Activated CD4-positive, alpha-beta T cell treated with anti-CD3 and anti-CD28 coated beads, Interleukin-2, Interleukin-6, amounts not matched to agents 100 ng/mL and 50 ng/mL, durations not matched to agents 16 hours and 8 hours (primary cell): ENCODE results near the gene FTSJ3.
"Not testable (repeated sequence)": the region's sequence is repeated elsewhere in the genome, so short reads cannot be mapped to it uniquely, and the experiment has no call there.

Source experiments
- DNase-seq: peaks from one replicate; pipeline ENCODE4 v3.0.0-alpha.2; 2020

FTSJ3 gene

DNA sequence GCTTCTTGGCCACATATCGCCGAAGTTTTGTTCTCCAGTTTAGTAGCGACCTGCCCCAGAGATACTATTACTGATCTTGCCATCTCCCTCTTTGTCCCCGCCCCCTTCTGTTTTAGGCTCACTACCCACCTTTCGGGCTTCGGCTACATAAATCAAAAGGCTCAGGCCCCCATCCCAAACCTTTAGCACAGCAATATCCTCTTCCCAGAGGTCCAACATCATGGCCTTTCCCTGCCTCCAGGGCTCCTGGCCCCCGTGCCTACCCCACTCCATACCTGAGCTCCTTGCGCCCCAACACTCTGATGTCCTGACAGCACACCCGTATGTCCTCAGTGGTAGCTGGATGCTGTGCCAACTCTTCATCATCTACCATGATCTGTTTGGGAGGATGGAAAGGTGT is 3.1 kb downstream of the FTSJ3 start:
- DNase-seq = no peak

DNA sequence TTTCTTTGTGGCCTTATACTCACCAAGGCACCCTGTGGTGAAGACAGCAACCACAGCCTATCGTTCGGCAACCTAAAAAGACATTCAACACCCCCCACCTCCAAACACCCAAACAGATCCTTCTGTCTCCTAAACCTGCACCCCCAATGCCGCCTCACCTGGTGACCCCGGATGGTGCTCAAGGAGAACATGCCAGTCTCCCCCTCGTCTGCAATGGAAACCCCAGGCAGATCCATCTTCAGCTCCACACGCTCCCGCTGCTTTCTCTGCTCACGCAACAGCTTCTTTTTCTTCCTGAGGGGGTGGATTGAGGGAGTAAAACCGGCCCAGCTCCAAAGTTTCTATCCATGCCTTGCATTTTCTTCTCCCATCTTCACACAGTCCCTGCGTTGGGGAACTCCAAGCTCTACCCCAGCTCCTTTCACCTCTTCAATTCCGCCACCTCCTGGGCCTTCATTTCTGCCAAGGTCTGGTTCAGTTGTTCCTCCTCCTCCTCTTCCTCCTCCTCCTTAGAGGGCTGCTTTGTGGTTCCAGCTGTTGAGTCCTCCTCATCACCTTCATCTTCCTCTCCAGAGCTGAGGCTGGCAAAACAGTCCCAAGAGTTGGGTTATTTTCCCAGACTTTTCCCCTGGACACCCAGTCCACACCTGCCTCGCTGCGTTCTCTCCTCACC is 3.7 kb downstream of the FTSJ3 start:
- no peak for DNase-seq

DNA sequence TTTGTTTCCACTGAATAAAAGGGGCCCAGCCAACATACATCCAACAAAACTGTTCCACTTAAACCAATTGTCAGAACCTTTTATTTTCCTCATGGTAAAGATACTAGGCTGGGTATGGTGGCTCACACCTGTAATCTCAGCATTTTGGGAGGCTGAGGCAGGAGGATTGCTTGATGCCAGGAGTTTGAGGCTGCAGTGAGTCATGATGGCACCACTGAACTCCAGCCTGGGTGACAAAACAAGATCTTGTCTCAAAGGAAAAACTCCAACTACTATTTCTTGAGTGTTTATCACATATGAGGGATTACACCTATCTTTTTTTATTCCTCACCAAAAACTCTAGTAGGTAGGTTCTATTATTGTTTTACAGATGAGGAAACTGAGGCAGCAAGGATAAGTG is 4.9 kb downstream of the FTSJ3 start:
- no peak for DNase-seq

DNA sequence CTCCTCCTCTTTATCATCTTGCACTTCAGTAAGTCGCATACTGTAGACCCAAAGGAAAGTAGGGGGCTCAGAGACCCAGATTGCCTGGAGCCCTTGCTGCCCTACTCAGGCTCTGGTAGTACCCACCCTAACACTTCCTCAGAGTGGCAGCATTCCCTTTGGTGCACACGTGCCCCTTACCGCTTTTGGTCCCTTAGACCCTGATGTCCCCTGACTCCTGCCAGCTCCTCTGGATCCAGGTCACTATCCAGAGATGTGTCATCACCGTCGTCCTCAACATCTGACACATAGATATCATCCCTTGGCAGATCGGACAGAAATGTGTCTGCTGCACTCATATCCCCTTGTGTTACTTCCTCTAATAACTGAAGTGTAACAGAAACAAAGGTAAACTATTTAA is 5.7 kb downstream of the FTSJ3 start:
- no peak for DNase-seq

DNA sequence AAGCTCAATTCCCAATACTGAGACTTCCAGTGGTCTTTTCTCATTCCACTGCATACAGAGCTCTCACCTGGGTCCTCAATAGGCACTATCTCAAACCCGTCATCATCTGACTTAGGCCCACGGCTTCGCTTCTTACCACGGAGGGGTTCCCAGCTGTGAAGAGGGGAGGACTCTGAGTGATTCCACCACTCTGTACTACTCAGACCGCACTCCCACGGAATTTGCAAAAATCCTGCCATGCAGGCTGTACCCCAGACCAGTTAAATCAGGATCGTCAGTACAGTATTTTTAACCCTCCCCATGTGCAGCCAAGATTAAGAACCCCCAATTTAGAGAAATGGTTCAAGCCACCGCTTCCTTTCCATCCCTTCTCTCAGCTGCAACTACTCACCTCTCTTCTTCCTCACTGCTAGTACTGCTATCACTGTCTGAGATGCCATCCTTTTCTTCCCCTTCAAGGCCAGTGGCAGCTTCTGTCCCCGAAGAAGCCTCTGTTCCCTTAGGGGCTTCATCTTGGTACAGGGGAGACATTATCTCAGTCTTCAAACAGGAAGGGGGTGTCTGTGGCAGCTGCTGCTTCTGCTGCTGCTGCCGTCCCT is 6.4 kb downstream of the FTSJ3 start:
- DNase-seq = no peak

DNA sequence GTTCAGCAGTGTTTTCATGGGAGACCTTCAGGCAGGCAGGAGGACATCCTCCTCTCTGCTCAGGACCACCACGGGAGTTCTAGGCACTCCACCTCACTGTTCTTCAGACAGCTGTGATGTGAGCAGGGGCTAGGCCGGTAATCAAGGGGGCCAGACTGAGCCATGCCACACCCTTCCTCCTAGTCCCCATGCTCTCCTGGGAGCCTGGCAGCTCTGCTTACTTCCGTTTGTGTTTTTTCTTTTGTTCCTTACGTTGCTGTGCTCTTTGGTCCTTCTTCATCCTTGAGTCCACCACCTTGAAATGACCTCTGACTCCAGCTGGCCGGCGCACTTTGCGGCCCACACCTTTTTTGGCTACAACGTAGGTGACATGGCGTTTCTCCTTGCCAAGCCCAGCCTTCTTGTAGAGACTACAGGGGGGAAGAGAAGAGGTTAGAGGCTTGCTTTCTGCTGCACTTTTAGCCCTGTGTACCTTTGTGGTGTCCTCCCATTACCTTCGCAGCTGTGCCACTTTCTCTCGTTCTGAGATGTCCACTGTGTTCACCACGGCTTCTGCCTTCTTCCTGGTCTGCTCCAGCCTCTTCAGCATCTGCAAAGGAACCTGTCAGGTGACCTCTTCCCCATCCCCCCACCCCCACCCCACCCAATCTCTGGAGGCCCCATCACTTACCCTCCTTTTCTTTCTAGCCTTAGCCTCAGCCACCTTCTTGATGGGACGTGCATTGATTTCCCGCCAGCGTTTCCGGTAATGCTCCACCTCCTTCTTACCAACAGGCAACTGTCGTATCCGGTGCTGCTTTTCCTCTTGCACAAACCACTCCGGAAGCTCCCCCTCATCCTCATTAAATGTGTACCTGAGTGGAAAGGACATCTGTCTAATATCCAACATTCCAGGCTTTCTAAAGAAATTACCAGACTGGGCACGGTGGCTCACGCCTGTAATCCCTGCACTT is 7.6 kb downstream of the FTSJ3 start:
- no peak for DNase-seq

DNA sequence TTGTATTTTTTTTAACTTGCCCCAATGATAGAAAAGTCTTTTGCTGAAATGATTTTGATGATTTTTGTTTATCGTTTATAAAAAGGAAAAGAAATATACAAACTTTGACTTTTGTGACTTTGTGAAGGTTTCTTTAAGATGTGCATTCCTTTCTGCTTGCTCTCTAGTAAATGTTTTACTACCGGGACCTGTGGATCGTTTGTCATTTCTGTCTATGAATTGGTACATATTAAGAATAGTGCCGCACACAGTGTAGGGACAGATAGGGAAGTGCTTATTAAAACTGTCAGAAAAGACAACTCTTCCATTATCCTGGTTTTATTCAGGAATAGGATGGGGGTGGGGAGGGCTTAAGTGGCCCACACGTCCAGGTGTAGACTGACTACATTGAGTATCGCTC is 8.3 kb downstream of the FTSJ3 start:
- DNase-seq = no peak

DNA sequence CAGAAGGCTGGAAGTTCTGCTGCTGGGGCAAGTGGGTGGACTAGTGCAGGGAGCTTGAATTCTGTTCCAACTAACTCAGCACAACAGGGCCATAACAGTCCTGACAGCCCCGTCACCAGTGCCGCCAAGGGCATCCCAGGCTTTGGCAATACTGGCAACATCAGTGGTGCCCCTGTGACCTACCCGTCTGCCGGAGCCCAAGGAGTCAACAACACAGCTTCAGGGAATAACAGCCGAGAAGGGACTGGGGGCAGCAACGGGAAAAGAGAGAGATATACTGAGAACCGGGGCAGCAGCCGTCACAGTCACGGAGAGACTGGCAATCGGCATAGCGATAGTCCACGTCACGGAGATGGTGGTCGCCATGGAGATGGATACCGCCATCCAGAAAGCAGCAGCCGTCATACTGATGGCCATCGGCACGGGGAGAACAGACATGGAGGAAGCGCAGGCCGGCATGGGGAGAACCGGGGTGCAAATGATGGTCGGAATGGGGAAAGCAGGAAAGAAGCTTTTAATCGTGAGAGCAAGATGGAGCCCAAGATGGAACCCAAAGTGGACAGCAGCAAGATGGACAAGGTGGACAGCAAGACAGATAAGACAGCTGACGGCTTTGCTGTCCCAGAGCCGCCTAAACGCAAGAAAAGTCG is 9.6 kb downstream of the FTSJ3 start:
- no peak for DNase-seq

DNA sequence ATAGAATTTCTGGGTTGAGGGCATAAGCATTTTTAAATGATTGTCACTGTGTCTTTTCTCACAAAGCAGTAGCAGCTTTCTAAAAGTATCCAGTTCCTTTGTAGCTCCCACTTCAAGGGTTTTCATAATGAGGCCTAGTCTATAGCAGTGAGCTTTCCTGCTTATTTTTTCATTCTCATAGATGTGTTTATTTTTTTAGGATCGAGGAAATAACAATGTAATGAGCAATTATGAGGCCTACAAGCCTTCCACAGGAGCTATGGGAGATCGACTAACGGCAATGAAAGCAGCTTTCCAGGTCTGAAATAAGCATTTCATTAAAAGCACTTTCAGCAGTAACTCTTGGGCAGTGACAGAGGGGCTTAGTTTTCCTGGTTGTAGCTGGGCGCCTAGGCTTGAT is 10.8 kb downstream of the FTSJ3 start:
- no peak for DNase-seq

DNA sequence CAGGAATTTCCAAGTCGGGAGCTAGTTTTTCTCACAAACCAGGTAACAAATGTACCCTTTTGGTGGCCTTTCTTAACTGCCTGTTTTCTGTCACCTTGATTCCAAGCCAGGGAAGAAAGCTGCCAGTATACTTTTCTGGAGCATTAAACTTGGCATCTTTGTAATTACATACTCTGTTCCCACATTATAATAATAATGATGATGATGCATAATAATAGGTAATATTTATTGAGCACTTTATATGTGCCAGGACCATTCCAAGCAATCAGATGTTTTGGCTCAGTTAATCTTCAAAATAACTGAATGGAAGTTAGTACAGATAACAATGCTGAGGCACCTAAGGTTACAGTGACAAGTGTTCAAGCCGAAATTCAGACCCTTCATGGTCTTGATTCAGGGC is 11.3 kb downstream of the FTSJ3 start:
- no peak for DNase-seq

DNA sequence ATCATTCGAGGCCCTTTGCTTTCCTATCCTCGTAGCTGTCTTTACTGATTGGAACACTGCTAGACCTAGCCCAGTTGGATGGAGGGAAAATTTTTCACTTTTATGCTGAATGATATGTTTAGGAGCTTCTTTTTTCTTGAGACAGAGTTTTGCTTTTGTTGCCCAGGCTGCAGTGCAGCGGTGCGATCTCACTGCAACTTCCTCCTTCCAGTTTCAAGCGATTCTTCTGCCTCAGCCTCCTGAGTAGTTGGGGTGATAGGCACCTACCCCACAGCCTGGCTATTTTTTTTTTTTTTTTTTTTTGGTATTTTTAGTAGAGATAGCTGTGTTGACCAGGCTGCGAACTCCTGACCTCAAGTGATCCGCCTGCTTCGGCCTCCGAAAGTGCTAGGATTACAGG is 17.5 kb downstream of the FTSJ3 start:
- DNase-seq = no peak

DNA sequence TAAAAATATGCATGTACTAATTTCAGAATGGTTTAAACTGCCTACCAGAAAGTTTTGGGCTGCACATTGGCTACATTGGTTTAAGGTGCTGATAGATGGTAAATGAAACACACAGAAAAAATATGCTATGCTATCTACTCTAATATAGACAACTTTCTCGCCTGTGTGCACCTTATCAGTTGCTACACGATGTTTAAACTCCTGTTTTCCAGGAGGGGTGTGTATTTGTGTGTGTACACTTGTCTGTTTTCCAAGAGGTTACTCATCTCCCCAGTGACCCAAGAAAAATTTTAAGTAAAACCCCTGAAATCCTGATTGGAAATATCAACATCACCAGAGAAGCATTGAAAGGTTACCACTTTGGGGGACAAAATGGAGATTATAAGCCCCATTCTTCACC is 21.9 kb downstream of the FTSJ3 start:
- DNase-seq = no peak

DNA sequence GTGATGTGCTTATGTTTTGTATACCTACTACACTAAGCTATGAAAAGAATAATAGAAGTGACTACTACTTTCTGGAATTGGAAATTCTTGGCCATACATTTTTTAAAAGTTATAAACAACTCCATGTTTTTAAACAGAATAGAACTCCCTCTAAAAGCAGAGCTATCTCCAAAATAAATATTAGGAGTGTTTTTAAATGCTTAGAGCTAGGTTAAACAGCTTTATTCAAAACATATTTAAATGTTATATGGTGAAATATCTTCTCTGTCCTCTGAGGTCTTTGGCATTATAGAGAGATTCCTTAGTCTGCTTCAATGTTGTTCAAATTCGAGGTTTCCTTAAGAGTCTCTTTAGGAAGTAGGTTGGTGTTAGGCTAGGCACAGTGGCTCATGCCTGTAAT is 23.1 kb downstream of the FTSJ3 start:
- no peak for DNase-seq

DNA sequence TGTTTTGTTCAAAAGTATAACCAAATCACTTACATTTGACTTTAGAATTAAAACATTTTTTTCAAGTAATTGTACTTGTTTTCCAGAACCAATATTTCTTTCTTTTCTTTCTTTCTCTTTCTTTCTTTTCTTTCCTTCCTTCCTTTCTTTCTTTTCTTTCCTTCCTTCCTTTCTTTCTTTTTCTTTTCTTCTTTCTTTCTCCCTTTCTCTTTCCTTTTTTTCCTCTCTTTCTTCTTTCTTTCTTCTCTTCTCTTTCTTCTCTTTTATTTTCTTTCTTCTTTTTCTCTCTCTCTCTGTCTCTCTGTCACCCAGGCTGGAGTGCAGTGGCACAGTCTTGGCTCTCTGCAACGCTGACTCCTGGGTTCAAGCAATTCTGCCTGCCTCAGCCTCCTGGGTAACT is 26.7 kb downstream of the FTSJ3 start:
- DNase-seq = no peak

DNA sequence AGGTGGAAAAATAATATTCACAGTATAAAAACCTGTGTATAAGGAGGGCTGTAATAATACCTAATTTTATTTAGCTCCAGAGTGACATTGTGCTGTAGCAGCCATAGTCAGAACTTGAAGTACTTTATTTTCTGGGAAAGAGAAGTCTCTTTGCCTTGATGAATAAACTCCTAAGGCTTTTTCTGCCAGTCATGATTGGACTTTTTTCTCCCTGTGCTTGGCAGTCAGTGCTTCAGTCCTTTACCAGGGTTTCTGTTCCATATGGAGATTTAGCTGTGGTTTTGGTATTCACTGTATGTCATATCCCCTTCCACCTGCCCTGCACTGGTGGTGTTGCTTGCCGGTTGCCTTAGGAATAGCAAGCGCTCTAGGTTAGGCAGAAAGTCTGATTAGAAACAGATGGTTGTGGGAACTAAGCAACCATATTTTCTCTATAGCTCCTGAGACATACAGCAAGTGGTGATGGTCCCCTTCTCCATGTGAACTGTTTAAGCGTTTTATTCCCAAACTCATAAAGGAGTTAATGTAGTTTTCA is 28.8 kb downstream of the FTSJ3 start:
- no peak for DNase-seq

DNA sequence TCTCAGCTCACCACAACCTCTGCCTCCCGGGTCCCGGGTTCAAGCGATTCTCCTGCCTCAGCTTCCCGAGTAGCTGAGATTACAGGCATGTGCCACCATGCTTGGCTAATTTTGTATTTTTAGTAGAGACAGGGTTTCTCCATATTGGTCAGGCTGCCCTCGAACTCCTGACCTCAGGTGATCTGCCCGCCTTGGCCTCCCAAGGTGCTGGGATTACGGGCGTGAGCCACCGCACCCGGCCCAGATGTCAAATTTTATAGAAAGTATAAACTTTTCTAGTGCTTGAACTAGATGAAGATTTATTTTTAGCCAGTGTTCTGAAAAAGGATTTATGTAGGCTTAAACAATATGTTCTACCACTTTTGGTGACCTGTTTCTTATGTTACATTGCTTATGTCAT is 31.1 kb downstream of the FTSJ3 start:
- DNase-seq = not testable (repeated sequence)

DNA sequence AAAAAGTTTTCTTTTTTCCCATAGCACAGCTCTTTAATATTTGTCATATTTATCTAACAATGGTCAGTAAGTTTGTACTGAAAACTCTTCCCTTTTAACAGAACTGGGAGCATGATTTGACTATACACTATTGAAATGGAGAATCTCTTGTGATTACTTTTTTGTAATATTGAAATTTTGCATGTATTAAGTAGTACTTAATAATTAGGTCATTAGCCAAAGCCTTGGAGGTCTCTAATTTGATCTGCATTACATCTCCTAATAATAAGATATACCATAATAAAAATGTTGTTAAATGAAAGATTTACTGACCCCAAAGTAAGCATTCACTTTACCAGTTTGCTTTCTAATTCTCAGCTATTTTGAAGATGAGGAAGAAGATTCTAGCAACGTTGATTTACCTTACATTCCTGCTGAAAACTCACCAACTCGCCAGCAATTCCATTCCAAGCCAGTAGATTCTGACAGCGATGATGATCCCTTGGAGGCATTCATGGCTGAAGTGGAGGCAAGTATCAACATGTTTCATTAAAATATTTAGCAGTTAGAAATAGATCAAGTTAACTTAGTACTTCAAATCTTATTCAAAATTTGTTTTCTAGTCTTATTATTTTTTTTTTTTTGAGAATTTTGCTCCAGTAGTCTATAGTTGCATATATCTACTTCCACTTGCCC is 35.3 kb downstream of the FTSJ3 start:
- DNase-seq = no peak

DNA sequence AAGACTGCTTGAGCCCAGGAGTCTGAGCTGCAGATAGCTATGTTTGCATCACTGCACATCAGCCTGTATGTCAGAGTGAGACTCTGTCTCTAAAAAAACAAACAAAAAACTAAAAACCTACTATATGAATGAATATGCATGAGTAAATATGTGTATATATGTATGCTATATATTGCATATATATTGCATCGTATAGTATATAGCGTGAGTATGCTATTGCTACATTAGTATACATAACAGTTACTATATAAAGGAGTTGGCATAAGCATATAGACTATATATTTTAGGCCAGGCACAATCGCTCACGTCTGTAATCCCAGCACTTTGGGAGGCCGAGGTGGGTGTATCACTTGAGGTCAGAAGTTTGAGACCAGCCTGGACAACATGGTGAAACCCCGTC is 37.4 kb downstream of the FTSJ3 start:
- DNase-seq = no peak

DNA sequence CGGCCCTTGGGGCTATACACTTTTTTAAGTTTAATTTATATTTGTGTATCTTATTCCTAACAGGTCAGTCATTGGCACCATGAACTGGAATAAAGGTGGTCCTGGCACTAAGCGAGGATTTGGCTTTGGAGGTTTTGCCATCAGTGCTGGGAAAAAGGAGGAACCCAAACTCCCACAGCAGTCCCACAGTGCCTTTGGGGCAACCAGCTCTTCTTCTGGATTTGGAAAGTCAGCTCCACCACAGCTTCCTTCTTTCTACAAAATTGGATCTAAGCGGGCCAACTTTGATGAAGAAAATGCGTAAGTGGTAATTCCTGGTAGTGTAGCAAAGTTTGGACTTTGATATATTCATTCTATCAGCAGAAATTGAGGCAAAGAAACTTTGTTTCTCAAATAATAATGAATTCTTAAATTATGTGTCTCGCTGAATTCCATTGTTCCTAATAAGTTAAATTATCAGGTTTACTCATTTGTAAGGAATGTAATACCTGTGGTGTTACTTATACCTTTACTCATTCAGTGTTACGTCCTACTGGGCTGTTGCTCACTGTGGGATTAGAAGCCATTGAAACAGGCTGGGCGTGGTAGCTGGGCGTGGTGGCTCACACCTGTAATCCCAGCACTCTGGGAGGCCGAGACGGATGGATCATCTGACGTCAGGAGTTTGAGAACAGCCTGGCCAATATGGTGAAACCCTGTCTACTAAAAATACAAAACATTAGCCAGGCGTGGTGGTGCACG is 40.3 kb downstream of the FTSJ3 start:
- DNase-seq = no peak

DNA sequence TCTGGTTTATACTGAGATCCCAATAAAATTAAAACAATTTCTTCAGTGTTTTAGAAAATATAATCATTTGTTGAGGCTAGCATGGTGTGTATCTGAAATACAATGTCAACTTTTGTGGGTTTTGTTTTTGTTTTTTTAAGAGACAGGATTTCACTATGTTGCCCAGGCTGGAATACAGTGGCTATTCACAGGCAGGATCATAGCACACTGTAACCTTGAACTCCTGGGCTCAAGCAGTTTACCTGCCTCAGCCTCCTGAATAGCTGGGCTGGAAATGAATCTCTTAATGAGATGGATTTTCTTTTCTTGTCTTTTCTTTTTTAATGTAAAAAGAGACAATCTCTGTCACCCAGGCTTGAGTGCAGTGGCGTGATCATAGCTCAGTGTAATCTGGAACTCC is 41.3 kb downstream of the FTSJ3 start:
- no peak for DNase-seq

DNA sequence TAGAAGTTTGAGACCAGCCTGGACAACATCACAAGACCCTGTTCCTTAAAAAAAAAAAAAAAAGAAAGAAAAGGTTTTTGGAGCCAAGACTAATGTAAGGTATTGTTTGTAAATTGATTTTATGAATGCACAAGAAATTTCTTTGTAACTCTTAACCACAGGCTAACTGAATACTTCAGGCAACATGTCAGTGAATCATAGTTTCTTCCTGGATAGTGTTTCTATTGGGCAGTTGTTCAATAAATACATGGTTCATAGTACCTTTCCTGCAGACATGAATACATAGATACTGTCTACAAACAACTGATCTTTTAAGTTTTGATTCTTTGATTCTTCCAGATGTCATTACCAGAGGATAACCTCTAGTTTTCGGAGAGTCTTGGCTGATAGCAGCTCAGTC is 41.9 kb downstream of the FTSJ3 start:
- no peak for DNase-seq

DNA sequence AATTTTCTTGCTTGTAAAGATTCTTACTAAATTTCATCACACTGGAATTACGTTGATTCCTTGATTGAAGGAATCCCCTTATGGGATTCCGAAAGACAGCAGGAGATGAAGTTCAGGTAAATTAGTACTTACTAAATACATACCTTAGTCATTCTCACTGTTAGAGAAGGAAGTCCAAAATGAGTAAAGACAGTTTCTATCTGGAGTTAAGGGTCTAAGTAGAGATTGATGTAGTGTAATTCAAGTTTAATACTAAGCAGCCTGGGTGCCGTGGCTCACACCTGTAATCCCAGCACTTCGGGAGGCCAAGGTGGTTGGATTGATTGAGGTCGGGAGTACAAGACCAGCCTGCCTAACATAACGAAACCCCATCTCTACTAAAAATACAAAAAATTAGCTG is 43.9 kb downstream of the FTSJ3 start:
- peak; percentile 22 for DNase-seq
